IPS DF 4.7 (cell line): ENCODE data around the gene PLA2R1.
"Not testable (repeated sequence)": the region's sequence is repeated elsewhere in the genome, so short reads cannot be mapped to it uniquely, and the experiment has no call there.

Source experiments
- DNase-seq: peaks from one replicate; pipeline ENCODE4 v3.0.0-alpha.2; 2013; ENCODE audit warnings: low spot score; ENCODE audit errors: extremely low read depth

PLA2R1 gene

GRCh38 chr2:159982842-159983785 lies 79.3 kb downstream of the PLA2R1 start:
- no peak for DNase-seq

DNA sequence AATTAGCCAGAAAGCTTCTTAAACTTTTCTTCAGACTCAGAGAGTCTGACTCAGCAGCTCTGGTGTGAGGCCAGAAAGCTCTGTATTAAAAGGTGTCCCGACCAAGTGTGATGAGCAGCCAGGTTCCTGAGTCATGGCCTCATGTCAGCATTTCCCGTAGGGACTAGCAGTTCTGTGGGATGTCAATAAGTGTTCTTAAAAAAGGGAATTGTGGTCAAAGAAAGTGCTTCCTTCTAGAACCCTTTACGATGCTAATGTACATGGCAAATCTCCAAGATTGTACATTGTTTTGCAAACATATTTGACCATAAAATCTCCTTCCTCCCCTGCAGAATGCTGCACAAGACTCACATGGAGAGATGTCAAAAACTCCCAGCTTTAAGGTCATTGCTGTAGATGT lies 80.1 kb downstream of the PLA2R1 start:
- no peak for DNase-seq

DNA sequence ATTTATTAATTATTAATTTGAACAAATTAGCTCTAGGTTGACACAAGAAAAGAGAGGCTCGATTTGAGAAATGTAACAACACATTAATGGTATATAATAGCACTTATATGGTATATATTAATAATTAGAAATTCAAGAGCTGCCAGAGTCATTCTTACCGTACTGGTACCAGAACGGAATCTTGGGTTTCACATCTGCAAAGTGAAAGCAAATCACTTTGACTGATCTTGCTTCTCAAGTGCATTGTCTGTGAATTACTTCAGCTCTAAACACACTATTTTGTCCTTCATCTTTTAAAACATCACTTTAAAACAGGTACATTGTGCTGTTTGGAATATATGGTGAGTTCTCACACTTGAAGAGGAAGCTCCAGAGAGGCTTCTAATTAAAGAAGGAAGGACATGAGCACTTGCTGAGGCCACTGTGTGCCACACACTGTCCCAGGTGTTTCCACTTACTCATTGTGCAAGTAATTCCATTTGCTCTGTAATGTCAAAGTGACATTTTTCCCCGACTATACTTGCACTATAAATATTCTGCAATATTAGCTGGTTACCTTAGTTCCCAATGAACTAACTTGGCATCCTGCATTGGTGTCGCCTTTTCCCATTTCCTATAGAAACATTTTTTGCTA lies 85.8 kb downstream of the PLA2R1 start:
- DNase-seq: no peak

DNA sequence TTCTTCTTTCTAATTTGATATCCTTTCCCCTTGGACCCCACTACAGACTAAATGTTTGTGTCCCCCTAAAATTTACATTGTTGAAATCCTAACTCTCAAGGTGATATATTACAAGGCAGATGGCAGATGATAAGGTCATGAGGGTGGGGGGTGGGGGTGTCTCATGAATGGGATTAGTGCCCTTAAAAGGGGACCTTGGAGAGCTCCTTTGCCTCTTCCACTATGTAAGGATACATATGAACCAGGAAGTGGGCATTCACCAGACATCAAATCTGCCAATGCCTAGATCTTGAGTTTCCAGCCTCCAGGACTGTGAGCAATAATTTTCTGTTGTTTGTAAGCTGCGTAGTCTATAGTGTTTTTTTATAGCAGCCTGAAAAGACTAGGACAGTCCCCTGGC lies 89.1 kb downstream of the PLA2R1 start:
- no peak for DNase-seq

- DNase-seq: no peak
Measured at GRCh38 chr2:159971365-159972152, 90.9 kb downstream of the PLA2R1 start.

DNA sequence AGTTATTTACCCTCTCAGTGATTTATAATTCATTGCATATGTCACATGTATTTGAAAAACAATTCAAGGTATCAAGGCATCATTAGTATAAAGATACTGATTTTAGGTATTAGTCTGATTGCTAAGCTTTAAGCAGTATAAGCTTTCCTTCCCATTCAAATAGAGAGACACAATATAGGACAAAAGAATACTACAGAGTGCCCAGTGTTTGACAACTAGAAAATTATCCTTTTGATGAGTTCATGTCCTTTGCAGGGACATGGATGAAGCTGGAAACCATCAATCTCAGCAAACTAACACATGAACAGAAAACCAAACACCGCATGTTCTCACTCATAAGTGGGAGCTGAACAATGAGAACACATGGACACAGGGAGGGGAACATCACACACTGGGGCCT lies 91.9 kb downstream of the PLA2R1 start:
- not testable (repeated sequence) for DNase-seq

GRCh38 chr2:159968279-159968900 lies 94.0 kb downstream of the PLA2R1 start:
- no peak for DNase-seq

DNA sequence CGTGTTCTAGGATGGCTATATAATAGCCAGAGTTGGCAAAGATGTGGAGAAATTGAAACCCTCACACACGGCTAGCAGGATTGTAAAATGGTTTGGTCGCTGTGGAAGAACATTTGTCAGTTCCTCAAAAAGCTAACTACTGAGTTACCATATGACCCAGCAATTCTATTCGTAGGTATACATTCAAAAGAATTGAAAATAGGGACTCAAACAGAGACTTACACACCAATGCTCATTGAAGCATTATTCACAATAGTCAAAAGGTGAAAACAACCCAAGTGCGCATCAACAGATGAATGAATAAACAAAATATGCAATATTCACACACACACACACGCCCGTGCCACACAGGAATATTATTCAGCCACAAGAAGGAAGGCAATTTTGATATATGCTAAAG lies 98.7 kb downstream of the PLA2R1 start:
- DNase-seq: no peak

- not testable (repeated sequence) for DNase-seq
Measured at GRCh38 chr2:159962513-159962912, 99.9 kb downstream of the PLA2R1 start.

DNA sequence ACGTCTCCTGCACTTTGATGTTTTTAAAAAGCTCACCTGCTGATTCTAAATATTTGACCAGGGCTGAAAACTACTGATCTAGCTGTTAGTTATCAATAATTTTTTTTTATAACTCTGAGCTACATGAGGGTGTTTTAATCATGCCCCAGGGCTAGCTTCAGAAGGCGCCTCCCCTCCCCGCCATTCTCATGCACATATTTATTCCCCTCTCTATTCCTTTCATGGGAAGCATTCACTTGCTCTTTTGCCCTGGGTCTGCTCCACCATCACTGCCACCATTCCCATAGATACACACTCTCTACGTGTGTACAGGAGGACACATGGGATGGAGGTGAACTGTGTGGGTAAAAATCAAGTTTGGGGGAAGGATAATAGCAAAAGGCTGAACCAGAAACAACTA lies 101.0 kb downstream of the PLA2R1 start:
- DNase-seq: no peak

DNA sequence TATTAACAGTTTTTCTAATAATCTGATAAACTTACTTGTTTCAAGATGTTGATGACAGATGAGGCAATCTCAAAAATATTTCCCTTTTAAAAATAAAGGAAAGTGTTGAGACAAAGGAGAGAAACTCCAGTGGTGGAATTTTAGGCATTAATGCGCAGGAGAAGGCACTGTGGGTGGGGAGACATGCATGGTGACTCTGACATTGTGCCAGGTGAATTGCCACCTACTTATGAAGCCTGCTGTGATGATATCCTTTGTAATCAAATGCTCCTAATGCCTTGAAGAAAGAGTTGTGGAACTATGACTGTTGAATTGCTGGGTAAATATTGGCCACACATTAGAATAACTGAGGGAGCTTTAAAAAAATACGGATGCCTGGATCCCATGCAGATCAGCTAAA lies 101.4 kb downstream of the PLA2R1 start:
- DNase-seq: no peak

DNA sequence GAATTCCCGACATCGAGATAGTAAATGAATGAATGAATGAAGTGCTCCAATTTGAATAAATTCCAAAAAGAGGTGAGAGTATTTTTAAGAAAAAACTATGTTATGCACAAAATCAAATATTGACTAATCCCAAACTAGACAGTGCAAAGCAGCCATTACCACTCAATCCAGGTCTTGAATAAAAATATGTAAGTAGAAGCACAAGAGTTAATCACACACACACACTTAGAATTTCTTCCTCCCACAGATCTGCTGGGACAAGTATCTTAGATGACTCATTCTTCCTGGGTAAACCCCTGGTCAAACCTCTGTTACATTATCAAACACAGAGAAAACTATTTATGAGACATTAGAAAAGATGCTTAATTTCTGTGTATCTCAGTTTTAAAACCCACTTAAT lies 102.0 kb downstream of the PLA2R1 start:
- no peak for DNase-seq

DNA sequence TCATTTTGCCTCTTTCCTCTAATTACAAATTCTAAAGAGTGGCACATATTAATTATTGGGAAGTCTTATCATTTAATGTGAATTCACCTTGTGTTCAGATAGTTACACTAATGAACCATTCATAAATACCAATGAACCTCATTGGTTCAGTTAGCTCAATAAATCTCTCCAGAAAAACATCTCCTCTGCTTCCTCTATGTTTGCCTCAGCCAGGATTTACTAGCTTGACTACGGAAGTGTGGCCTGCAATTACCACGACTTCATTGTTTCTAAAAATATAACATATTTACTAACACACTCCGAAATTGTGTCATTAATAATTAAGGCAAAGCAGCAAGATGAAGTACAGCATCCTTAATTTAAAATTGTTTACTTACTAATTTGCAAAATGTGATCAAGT lies 103.3 kb downstream of the PLA2R1 start:
- no peak for DNase-seq

GRCh38 chr2:159953136-159953823 lies 109.1 kb downstream of the PLA2R1 start:
- no peak for DNase-seq

- DNase-seq: no peak
Measured at GRCh38 chr2:159946326-159946999, 116.0 kb downstream of the PLA2R1 start.

DNA sequence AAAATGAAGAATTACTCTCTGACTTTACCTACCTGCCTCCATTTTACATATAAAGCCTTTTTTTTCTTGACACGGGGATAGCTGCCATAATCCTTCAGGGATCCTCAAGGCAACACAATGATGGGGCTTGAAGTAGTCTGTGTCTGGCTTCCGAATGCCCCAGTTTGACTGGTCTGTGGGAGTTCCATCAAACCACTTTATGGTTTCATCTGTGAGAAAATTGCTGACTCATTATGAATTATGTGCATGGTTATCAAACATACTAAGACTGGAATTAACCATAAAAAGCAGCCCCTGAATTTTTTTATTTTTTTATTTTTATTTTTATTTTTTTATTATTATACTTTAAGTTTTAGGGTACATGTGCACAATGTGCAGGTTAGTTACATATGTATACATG lies 117.5 kb downstream of the PLA2R1 start:
- no peak for DNase-seq

- DNase-seq: no peak
Measured at GRCh38 chr2:159942146-159942545, 120.3 kb downstream of the PLA2R1 start.

DNA sequence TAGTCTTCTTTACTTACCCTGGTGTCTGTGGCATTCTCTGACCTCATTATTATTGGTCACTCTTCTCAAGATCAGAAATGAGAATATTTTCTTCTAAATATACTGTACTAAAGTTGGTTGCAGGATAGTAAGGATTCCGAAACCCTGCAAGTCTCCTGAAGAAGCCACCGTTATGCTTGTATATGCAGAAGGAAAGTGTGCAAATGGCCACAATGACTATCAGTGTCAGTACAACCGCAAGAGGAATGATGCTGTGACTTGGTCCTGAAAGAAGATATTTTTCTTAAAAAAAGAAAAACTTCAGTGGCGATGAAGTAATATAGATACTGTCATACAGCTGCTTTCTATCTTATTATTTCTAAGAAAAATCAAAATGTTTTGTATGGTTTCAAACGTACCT lies 120.7 kb downstream of the PLA2R1 start:
- DNase-seq: no peak

DNA sequence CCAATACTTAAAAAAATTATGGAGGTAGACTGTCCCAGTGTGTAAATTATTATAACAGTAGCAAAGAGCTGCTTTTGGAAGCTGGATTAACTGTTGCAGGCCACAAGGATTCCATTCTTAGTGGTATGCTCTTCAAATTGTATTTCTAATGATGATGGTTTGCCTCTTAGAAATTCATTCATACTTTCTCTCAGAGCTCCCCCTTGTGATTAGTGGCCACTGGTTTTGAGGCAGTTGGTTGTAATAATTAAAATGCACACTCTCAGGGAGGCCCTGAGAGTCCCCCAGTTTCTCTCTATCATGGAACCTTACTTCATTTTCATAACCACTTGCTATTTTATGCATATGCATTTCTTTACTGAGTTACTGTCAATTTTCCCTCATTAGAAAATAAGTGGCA lies 122.5 kb downstream of the PLA2R1 start:
- DNase-seq: no peak

DNA sequence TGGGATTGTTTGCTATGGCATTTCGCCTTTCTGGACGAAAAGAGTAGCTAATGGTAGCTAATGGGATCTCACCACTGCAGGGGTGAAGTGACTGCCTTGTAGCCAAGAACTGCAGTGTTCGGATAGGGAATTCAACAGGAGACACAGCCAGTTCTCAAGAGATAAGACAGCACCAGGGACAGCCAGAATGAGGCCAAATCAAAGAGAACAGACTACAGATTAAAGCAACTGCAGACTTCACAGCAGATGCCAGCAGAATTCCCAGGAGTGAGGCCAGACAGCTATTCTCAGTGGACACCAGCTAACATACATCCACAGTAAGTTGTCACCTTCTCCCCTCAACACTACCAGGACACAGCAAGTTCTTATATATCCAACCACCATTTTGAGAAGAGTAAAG lies 124.0 kb downstream of the PLA2R1 start:
- no peak for DNase-seq
